ENCODE measurements around the gene HDGF. TPM values are rescaled to one million over a fixed set of nuclear protein-coding genes. Genes with fewer than 3 reads are reported as not detected.

The HDGF gene
- total RNA-seq, 1 donor from 2014 or later: 61.6 TPM

- H3K36me3 ChIP-seq (ENCODE audit: control insufficient read depth in 3 of 3, insufficient read depth in 3 of 3, low read length in 3 of 3): peaks cover 17 to 30% (median 28%) of the 10 kb centered on the region in 3 donors
- no peaks in the 10 kb centered on the region for H3K9me3 ChIP-seq (ENCODE audit: control insufficient read depth in 3 of 3, low read length in 3 of 3)
- peak within 1 kb of the TSS; percentile 97 for H3K27ac ChIP-seq (ENCODE audit: low read depth, low read length)
- peak within 1 kb of the TSS; percentile 88 to 100 (median 99) for H3K4me3 ChIP-seq (ENCODE audit: low read length in 3 of 3)
- peak within 1 kb of the TSS; percentile 92 to 96 (median 95) for H3K9ac ChIP-seq (ENCODE audit: low read depth in 1 of 3, low read length in 3 of 3)
- peaks cover 36 to 53% (median 41%) of the 10 kb centered on the region in 3 donors for H3K4me1 ChIP-seq (ENCODE audit: control insufficient read depth in 3 of 3, insufficient read depth in 3 of 3, low read length in 3 of 3)
- H3K27me3 ChIP-seq (ENCODE audit: control insufficient read depth in 3 of 3, insufficient read depth in 3 of 3, low read length in 3 of 3): no peaks in the 10 kb centered on the region
These were observed 23.4 kb downstream of the HDGF start, which contains the start of gene METTL25B for GRCh38 chr1:156727926-156728598. Gene METTL25B, plus strand, starts transcription at chr1:156728469. Its CDS starts 636 bp downstream, at chr1:156729105.

DNA sequence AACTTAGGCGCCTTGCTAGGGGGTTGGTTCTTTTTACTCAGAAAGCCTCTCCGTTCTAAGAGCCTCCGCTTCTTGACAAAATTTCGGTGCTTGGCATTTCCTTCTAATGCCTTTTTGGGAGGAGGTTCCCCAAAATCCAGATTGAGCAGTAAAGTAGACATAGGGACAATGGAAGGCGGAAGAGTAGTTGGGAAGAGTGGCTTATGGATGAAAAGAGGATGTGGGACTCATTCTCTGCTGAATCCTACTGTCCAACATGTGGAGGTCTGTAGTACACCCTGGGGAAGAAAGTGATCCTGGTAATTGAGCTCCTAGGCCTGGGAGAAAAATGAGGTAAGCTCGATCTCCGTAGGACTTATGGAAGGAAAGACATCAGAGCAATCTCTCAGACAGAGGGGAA lies 24.0 kb downstream of the HDGF start:
- Histone ChIP-seq H3K9me3 (ENCODE audit: control insufficient read depth in 3 of 3, low read length in 3 of 3) (no peaks in the 10 kb centered on the region), H3K9ac (ENCODE audit: low read depth in 1 of 3, low read length in 3 of 3) (peak overlapping the region; percentile 79 to 96 (median 95)), H3K4me3 (ENCODE audit: low read length in 3 of 3) (peak overlapping the region; percentile 88 to 100 (median 99)), H3K36me3 (ENCODE audit: control insufficient read depth in 3 of 3, insufficient read depth in 3 of 3, low read length in 3 of 3) (peaks cover 22 to 31% (median 29%) of the 10 kb centered on the region in 3 donors), H3K27ac (ENCODE audit: low read depth, low read length) (peak overlapping the region; percentile 97), H3K4me1 (ENCODE audit: control insufficient read depth in 3 of 3, insufficient read depth in 3 of 3, low read length in 3 of 3) (peaks cover 36 to 53% (median 41%) of the 10 kb centered on the region in 3 donors), H3K27me3 (ENCODE audit: control insufficient read depth in 3 of 3, insufficient read depth in 3 of 3, low read length in 3 of 3) (no peaks in the 10 kb centered on the region)

GRCh38 chr1:156726549-156727226 lies 24.8 kb downstream of the HDGF start:
- peaks cover 25 to 26% (median 25%) of the 10 kb centered on the region in 3 donors for H3K36me3 ChIP-seq (ENCODE audit: control insufficient read depth in 3 of 3, insufficient read depth in 3 of 3, low read length in 3 of 3)
- H3K4me1 ChIP-seq (ENCODE audit: control insufficient read depth in 3 of 3, insufficient read depth in 3 of 3, low read length in 3 of 3): peaks cover 36 to 53% (median 41%) of the 10 kb centered on the region in 3 donors
- no peaks in the 10 kb centered on the region for H3K27me3 ChIP-seq (ENCODE audit: control insufficient read depth in 3 of 3, insufficient read depth in 3 of 3, low read length in 3 of 3)
- no peaks in the 10 kb centered on the region for H3K9me3 ChIP-seq (ENCODE audit: control insufficient read depth in 3 of 3, low read length in 3 of 3)
- peak overlapping the region; percentile 57 to 79 (median 68) for H3K9ac ChIP-seq (ENCODE audit: low read depth in 1 of 3, low read length in 3 of 3)
- peak overlapping the region; percentile 54 to 99 (median 59) for H3K4me3 ChIP-seq (ENCODE audit: low read length in 3 of 3)
- no peak overlapping the region for H3K27ac ChIP-seq (ENCODE audit: low read depth, low read length)

DNA sequence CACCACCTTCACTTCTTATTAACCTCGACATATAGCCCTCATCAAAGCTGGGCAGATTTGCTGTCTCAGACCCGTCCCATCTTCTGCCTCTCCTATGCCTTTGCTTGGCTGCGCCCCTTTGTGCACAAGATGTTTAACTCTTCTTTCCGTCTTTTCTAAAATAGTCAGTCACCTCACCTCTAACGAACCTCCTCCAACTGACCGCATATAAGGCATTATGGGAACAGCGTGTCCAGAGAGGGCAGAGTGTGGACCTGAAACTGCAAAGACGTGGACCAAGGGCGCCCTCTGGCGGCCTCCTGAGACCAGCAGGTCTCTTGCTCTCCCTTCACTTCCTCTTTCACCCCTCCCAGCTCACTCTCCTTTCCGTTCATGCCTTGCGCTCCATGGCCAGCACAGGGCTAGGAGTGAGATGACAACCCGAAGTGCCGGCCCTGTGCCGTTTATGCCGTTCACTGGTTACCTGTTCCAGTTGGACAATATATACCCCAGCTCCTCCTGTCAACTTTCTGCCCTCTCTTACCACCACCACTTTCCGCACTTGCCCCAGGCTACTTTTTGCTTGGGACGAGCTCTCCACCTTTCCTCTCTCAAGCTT lies 25.7 kb downstream of the HDGF start:
- H3K36me3 ChIP-seq (ENCODE audit: control insufficient read depth in 3 of 3, insufficient read depth in 3 of 3, low read length in 3 of 3): peaks cover 33 to 34% (median 34%) of the 10 kb centered on the region in 3 donors
- H3K9ac ChIP-seq (ENCODE audit: low read depth in 1 of 3, low read length in 3 of 3): peak overlapping the region; percentile 57 to 68 (median 57)
- peak overlapping the region; percentile 26 for H3K27ac ChIP-seq (ENCODE audit: low read depth, low read length)
- H3K9me3 ChIP-seq (ENCODE audit: control insufficient read depth in 3 of 3, low read length in 3 of 3): no peaks in the 10 kb centered on the region
- peak overlapping the region; percentile 54 to 77 (median 59) for H3K4me3 ChIP-seq (ENCODE audit: low read length in 3 of 3)
- peaks cover 36 to 53% (median 41%) of the 10 kb centered on the region in 3 donors for H3K4me1 ChIP-seq (ENCODE audit: control insufficient read depth in 3 of 3, insufficient read depth in 3 of 3, low read length in 3 of 3)
- no peaks in the 10 kb centered on the region for H3K27me3 ChIP-seq (ENCODE audit: control insufficient read depth in 3 of 3, insufficient read depth in 3 of 3, low read length in 3 of 3)

GRCh38 chr1:156721535-156721934 lies 29.9 kb downstream of the HDGF start:
- H3K27ac ChIP-seq (ENCODE audit: low read depth, low read length): no peak overlapping the region
- no peaks in the 10 kb centered on the region for H3K9me3 ChIP-seq (ENCODE audit: control insufficient read depth in 3 of 3, low read length in 3 of 3)
- no peak overlapping the region for H3K4me3 ChIP-seq (ENCODE audit: low read length in 3 of 3)
- peaks cover 29 to 36% (median 35%) of the 10 kb centered on the region in 3 donors for H3K36me3 ChIP-seq (ENCODE audit: control insufficient read depth in 3 of 3, insufficient read depth in 3 of 3, low read length in 3 of 3)
- no peaks in the 10 kb centered on the region for H3K27me3 ChIP-seq (ENCODE audit: control insufficient read depth in 3 of 3, insufficient read depth in 3 of 3, low read length in 3 of 3)
- H3K9ac ChIP-seq (ENCODE audit: low read depth in 1 of 3, low read length in 3 of 3): no peak overlapping the region
- peaks cover 15 to 21% (median 16%) of the 10 kb centered on the region in 3 donors for H3K4me1 ChIP-seq (ENCODE audit: control insufficient read depth in 3 of 3, insufficient read depth in 3 of 3, low read length in 3 of 3)

GRCh38 chr1:156721131-156721530 lies 30.3 kb downstream of the HDGF start:
- Histone ChIP-seq H3K9ac (ENCODE audit: low read depth in 1 of 3, low read length in 3 of 3) (no peak overlapping the region), H3K36me3 (ENCODE audit: control insufficient read depth in 3 of 3, insufficient read depth in 3 of 3, low read length in 3 of 3) (peaks cover 29 to 36% (median 35%) of the 10 kb centered on the region in 3 donors), H3K4me3 (ENCODE audit: low read length in 3 of 3) (no peak overlapping the region), H3K27me3 (ENCODE audit: control insufficient read depth in 3 of 3, insufficient read depth in 3 of 3, low read length in 3 of 3) (no peaks in the 10 kb centered on the region), H3K9me3 (ENCODE audit: control insufficient read depth in 3 of 3, low read length in 3 of 3) (no peaks in the 10 kb centered on the region), H3K4me1 (ENCODE audit: control insufficient read depth in 3 of 3, insufficient read depth in 3 of 3, low read length in 3 of 3) (peaks cover 11 to 17% (median 12%) of the 10 kb centered on the region in 3 donors), H3K27ac (ENCODE audit: low read depth, low read length) (no peak overlapping the region)

DNA sequence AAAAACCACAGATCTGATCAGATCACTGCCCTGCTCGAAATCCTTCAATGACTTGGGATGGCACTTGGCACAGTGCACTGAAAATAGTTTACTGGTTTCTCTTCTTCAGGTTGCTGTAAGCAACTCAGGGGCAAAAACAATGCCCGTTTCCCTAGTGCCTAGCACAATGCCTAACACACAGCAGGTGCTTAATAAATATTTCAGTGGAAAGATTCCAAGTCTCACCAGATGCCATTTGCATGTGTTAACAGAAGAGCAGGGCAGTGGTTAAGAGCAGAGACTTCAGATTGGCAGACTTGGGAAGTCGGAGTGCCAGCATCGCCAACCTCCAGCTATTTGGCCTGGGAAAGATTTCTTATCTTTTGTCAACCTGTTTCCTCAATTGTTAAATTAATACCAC lies 34.1 kb downstream of the HDGF start:
- Histone ChIP-seq H3K27ac (ENCODE audit: low read depth, low read length) (no peak overlapping the region), H3K4me1 (ENCODE audit: control insufficient read depth in 3 of 3, insufficient read depth in 3 of 3, low read length in 3 of 3) (no peaks in the 10 kb centered on the region), H3K36me3 (ENCODE audit: control insufficient read depth in 3 of 3, insufficient read depth in 3 of 3, low read length in 3 of 3) (peaks cover 11 to 14% (median 14%) of the 10 kb centered on the region in 3 donors), H3K9ac (ENCODE audit: low read depth in 1 of 3, low read length in 3 of 3) (no peak overlapping the region), H3K27me3 (ENCODE audit: control insufficient read depth in 3 of 3, insufficient read depth in 3 of 3, low read length in 3 of 3) (no peaks in the 10 kb centered on the region), H3K4me3 (ENCODE audit: low read length in 3 of 3) (no peak overlapping the region), H3K9me3 (ENCODE audit: control insufficient read depth in 3 of 3, low read length in 3 of 3) (no peaks in the 10 kb centered on the region)

- no peaks in the 10 kb centered on the region for H3K36me3 ChIP-seq (ENCODE audit: control insufficient read depth in 3 of 3, insufficient read depth in 3 of 3, low read length in 3 of 3)
- no peak overlapping the region for H3K27ac ChIP-seq (ENCODE audit: low read depth, low read length)
- no peaks in the 10 kb centered on the region for H3K9me3 ChIP-seq (ENCODE audit: control insufficient read depth in 3 of 3, low read length in 3 of 3)
- H3K27me3 ChIP-seq (ENCODE audit: control insufficient read depth in 3 of 3, insufficient read depth in 3 of 3, low read length in 3 of 3): no peaks in the 10 kb centered on the region
- no peak overlapping the region for H3K9ac ChIP-seq (ENCODE audit: low read depth in 1 of 3, low read length in 3 of 3)
- no peak overlapping the region for H3K4me3 ChIP-seq (ENCODE audit: low read length in 3 of 3)
- H3K4me1 ChIP-seq (ENCODE audit: control insufficient read depth in 3 of 3, insufficient read depth in 3 of 3, low read length in 3 of 3): peaks cover 6 to 9% (median 6%) of the 10 kb centered on the region in 3 donors
These were observed 36.6 kb downstream of the HDGF start for GRCh38 chr1:156714830-156715229.

- peak overlapping the region in 1 of 3 donors; percentile 12 for H3K9ac ChIP-seq (ENCODE audit: low read depth in 1 of 3, low read length in 3 of 3)
- no peaks in the 10 kb centered on the region for H3K27me3 ChIP-seq (ENCODE audit: control insufficient read depth in 3 of 3, insufficient read depth in 3 of 3, low read length in 3 of 3)
- H3K9me3 ChIP-seq (ENCODE audit: control insufficient read depth in 3 of 3, low read length in 3 of 3): no peaks in the 10 kb centered on the region
- no peak overlapping the region for H3K27ac ChIP-seq (ENCODE audit: low read depth, low read length)
- no peaks in the 10 kb centered on the region for H3K36me3 ChIP-seq (ENCODE audit: control insufficient read depth in 3 of 3, insufficient read depth in 3 of 3, low read length in 3 of 3)
- peaks cover 11 to 19% (median 12%) of the 10 kb centered on the region in 3 donors for H3K4me1 ChIP-seq (ENCODE audit: control insufficient read depth in 3 of 3, insufficient read depth in 3 of 3, low read length in 3 of 3)
- H3K4me3 ChIP-seq (ENCODE audit: low read length in 3 of 3): no peak overlapping the region
These were observed 38.8 kb downstream of the HDGF start for GRCh38 chr1:156712626-156713025.

Data from skeletal muscle tissue (tissue), 4 donors.